NT2/D1 (cell line): ENCODE data around the gene NLRP1.

ENCODE experiments used
- SUZ12 ChIP-seq: IDR thresholded peaks from 2 replicates; pipeline ENCODE4 v1.6.1; 2011; ENCODE audit not compliant: insufficient read length, insufficient read depth; ENCODE audit errors: extremely low read depth
- YY1 ChIP-seq: IDR thresholded peaks from 2 replicates; pipeline ENCODE4 v1.6.1; 2011; ENCODE audit not compliant: insufficient read length, insufficient read depth
- ZNF274 ChIP-seq: IDR thresholded peaks from 2 replicates; pipeline ENCODE4 v1.6.1; 2011; ENCODE audit warnings: mild to moderate bottlenecking, low read depth, low read length

- TF ChIP-seq ZNF274 (no peak), YY1 (no peak), SUZ12 (no peak)
Measured at GRCh38 chr17:5553479-5553878, 30.8 kb downstream of the NLRP1 start.
